Smooth muscle cell of trachea (primary cell): ENCODE results near the gene MYLIP. TPM values are rescaled to one million over a fixed set of nuclear protein-coding genes. Genes with fewer than 3 reads are reported as not detected.

Experiments
- total RNA-seq: library from RNA; depleted of rRNA; stranded (reverse); fragments of >200 nt; gene quantifications from 2 replicates; pipeline ENCODE4 v1.2.1, GENCODE V29; 2014

MYLIP gene
- 10.6 and 12.7 TPM in 2 replicates for total RNA-seq

GRCh38 chr6:16128759-16129622, at the start of gene MYLIP:
MYLIP (plus strand) TSS chr6:16129086; CDS start chr6:16129323, 237 bp downstream.

Other genes starting within 250 kb of the MYLIP start
- 11.7 and 15.3 TPM in 2 replicates for gene GMPR, start 109.5 kb downstream of the MYLIP start, total RNA-seq